ENCODE results near the gene EFCAB11.

- no peak for TF ChIP-seq CTCF (IDR thresholded peaks at IDR 0.05)
- TF ChIP-seq EP300 (IDR thresholded peaks at IDR 0.05): no peak
- no peak for TF ChIP-seq POLR2A (IDR thresholded peaks at IDR 0.05)
Measured at GRCh38 chr14:89801136-89801535, 153.4 kb downstream of the EFCAB11 start.

Measured in ovary (tissue), 3 donors.